PC-3 (cell line): Measurements from ENCODE around the gene KCNK5. TPM values are rescaled to one million over a fixed set of nuclear protein-coding genes. Genes with fewer than 3 reads are reported as not detected.

Experiments used
- ATAC-seq: fragments of 200-7000 bp; cut with Tn5 transposase; 2 replicates; pipeline ENCODE4 v1.9.1; 2020; ENCODE audit warnings: mild to moderate bottlenecking, moderate library complexity
- BruUV-seq: library from RNA; stranded (reverse); fragments of 400-500 nt; replicated peaks from 2 replicates; lab custom pipeline; 2021; lab: Mats Ljungman, UMichigan
- CTCF ChIA-PET: fragments of 300-600 bp; sonication (Branson Sonifier 250); formaldehyde crosslinking; loops from one replicate; lab custom pipeline; 2022; ENCODE audit warnings: antibody characterized with exemption; lab: Charles Lee
- POLR2A ChIA-PET: fragments of 300-600 bp; sonication (Branson Sonifier 250); formaldehyde crosslinking; loops from one replicate; lab custom pipeline; 2022; ENCODE audit warnings: antibody characterized with exemption; ENCODE audit not compliant: unreplicated experiment; lab: Charles Lee
- DNase-seq: peaks from one replicate; pipeline ENCODE4 v3.0.0-alpha.2; 2015
- H2AFZ ChIP-seq: fragments of 300-600 bp; sonication (generic); 2 replicates; pipeline ENCODE4 v1.6.0; 2016; ENCODE audit warnings: antibody characterized with exemption, low read length
- H3F3A ChIP-seq: fragments of 300-600 bp; sonication (generic); one replicate; pipeline ENCODE4 v1.6.0; 2017; ENCODE audit warnings: antibody characterized with exemption, low read length, control low read depth, mild to moderate bottlenecking; ENCODE audit not compliant: unreplicated experiment
- H3K27ac ChIP-seq: fragments of 300-600 bp; sonication (generic); 2 replicates; pipeline ENCODE4 v1.5.1; 2016; ENCODE audit warnings: mild to moderate bottlenecking, low read length
- H3K27me3 ChIP-seq: fragments of 300-600 bp; sonication (generic); 2 replicates; pipeline ENCODE4 v1.6.1; 2016; ENCODE audit warnings: low read length, mixed read lengths
- H3K36me3 ChIP-seq: fragments of 300-600 bp; sonication (generic); 2 replicates; pipeline ENCODE4 v1.6.1; 2016; ENCODE audit warnings: low read depth, mixed run types, low read length, mixed read lengths
- H3K4me1 ChIP-seq: fragments of 300-600 bp; sonication (generic); 2 replicates; pipeline ENCODE4 v1.5.1; 2016; ENCODE audit warnings: low read length; ENCODE audit not compliant: insufficient read depth
- H3K4me2 ChIP-seq: fragments of 300-600 bp; sonication (generic); 2 replicates; pipeline ENCODE4 v1.6.0; 2016; ENCODE audit warnings: low read length
- H3K4me3 ChIP-seq: fragments of 300-600 bp; sonication (generic); 2 replicates; pipeline ENCODE4 v1.5.1; 2016; ENCODE audit warnings: mild to moderate bottlenecking, low read length, mixed read lengths
- H3K79me2 ChIP-seq: fragments of 300-600 bp; sonication (generic); 2 replicates; pipeline ENCODE4 v1.6.1; 2017; ENCODE audit warnings: low read length, mixed read lengths
- H3K9ac ChIP-seq: fragments of 300-600 bp; sonication (generic); 2 replicates; pipeline ENCODE4 v1.6.0; 2016; ENCODE audit warnings: mild to moderate bottlenecking, low read length
- H3K9me2 ChIP-seq: fragments of 300-600 bp; sonication (generic); replicated peaks from 2 replicates; pipeline ENCODE4 v1.6.1; 2016; ENCODE audit warnings: mixed run types, low read length, mixed read lengths
- H3K9me3 ChIP-seq: fragments of 300-600 bp; sonication (generic); 2 replicates; pipeline ENCODE4 v1.6.1; 2016; ENCODE audit warnings: low read length, mixed read lengths
- H4K20me1 ChIP-seq: fragments of 300-600 bp; sonication (generic); 2 replicates; pipeline ENCODE4 v1.6.1; 2016; ENCODE audit warnings: low read length, mixed read lengths
- EZH2 ChIP-seq: fragments of 300-600 bp; sonication (generic); IDR thresholded peaks from one replicate; pipeline ENCODE4 v1.6.1; 2017; ENCODE audit warnings: antibody characterized with exemption, mild to moderate bottlenecking, low read length; ENCODE audit not compliant: unreplicated experiment
- EZH2phosphoT487 ChIP-seq: fragments of 300-600 bp; sonication (generic); IDR thresholded peaks from 2 replicates; pipeline ENCODE4 v1.6.1; 2018; ENCODE audit warnings: mild to moderate bottlenecking, antibody characterized with exemption, low read length, borderline replicate concordance
- intact Hi-C: fragments of 100-400 bp; cut with micrococcal nuclease; formaldehyde crosslinking; loops from 2 replicates; pipeline ENCODE4 v1.9.0; 2023
- total RNA-seq: library from RNA; depleted of rRNA; stranded (reverse); fragments of >200 nt; gene quantifications from 2 replicates; pipeline ENCODE4 v1.2.3, GENCODE V29; 2014
- TF ChIP-seq, protein P1 (sequence below): fragments of 300-600 bp; sonication (generic); conservative IDR thresholded peaks from 2 replicates; pipeline ENCODE4 v1.5.1; 2017; ENCODE audit warnings: antibody characterized with exemption, low read depth, mild to moderate bottlenecking, low read length

The KCNK5 gene
- total RNA-seq, 1 experiment from 2014 or later, result 3.5 TPM

DNA sequence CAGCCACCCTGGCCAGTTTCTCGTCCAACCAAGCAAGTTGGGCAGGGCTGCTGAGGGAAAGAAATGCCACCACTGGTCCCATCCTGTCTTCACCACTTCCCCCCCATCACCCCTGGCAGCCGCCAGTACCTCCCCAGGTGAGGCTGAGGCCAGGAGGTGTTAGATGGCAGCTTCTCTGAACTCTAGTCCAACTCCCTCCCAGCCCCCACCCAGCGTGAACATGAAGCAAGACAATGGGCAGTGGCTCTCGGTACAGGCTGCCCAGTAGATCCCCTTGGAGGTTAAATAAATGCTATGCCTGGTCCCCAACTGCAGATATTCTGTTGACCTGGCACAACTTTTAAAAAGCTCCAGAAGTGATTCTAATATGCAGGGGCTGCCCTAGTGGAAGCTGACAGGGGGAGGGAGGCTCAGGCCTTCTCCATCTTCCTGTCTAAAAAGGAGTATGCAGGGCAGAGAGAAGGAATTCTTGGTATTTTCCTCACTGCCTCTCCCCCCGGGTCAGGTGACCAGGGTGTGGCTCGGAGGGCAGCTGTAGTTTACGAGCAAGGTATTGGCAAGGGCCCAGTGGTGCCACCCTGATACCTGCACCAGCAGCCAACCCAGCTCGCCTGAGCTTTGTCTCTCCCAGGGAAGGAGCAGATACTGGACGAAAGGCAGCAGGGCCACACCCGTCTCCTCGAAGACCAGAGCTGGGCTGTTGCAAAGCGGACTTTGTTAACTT, 25.7 kb downstream of the KCNK5 start:
- Histone ChIP-seq H3K4me2 (peak overlapping the region; percentile 36), H3K36me3 (no peaks in the 10 kb centered on the region), H3K9me3 (no peaks in the 10 kb centered on the region), H3K27ac (peak overlapping the region; percentile 28), H3F3A (no peaks in the 10 kb centered on the region), H3K27me3 (no peaks in the 10 kb centered on the region), H3K9ac (no peak overlapping the region), H2AFZ (no peak overlapping the region), H3K79me2 (no peaks in the 10 kb centered on the region), H3K4me3 (no peak overlapping the region), H3K4me1 (peaks cover 32% of the 10 kb centered on the region), H3K9me2 (no peaks in the 10 kb centered on the region), H4K20me1 (no peaks in the 10 kb centered on the region)
- DNase-seq (peak; percentile 93), ATAC-seq (peak; percentile 68)
- POLR2A ChIA-PET, result no interaction called here
- no TSS peak for BruUV-seq
- intact Hi-C loops, result no loop called here
- TF ChIP-seq EZH2 (no peak), EZH2phosphoT487 (no peak)
- TF ChIP-seq, protein P1, sequence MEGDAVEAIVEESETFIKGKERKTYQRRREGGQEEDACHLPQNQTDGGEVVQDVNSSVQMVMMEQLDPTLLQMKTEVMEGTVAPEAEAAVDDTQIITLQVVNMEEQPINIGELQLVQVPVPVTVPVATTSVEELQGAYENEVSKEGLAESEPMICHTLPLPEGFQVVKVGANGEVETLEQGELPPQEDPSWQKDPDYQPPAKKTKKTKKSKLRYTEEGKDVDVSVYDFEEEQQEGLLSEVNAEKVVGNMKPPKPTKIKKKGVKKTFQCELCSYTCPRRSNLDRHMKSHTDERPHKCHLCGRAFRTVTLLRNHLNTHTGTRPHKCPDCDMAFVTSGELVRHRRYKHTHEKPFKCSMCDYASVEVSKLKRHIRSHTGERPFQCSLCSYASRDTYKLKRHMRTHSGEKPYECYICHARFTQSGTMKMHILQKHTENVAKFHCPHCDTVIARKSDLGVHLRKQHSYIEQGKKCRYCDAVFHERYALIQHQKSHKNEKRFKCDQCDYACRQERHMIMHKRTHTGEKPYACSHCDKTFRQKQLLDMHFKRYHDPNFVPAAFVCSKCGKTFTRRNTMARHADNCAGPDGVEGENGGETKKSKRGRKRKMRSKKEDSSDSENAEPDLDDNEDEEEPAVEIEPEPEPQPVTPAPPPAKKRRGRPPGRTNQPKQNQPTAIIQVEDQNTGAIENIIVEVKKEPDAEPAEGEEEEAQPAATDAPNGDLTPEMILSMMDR, result no peak
- CTCF ChIA-PET, result no interaction called here

DNA sequence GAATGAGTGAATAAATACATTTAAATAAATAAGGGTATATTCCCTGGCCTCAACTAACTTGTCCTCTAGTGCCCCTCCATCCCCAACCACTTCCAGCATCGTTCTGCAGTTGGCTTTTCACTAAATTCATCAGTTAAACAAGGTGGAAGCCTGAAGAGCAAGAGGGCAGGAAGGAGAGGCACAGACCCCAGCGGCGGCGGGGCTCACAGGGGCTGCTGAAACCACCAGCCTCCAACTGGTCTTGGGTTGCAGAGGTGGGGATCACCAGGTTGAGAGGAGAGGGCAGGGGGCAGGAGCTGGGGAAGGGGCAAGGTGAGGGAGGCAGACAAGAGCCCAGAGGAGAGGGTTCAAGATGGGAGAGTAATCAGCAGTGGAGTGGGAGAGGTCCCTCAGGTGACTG, 27.1 kb downstream of the KCNK5 start:
- Histone ChIP-seq H3K4me3 (no peak overlapping the region), H2AFZ (no peak overlapping the region), H3K27ac (no peak overlapping the region), H3K9me3 (no peaks in the 10 kb centered on the region), H4K20me1 (no peaks in the 10 kb centered on the region), H3K27me3 (no peaks in the 10 kb centered on the region), H3K9ac (no peak overlapping the region), H3K36me3 (no peaks in the 10 kb centered on the region), H3K4me1 (peaks cover 32% of the 10 kb centered on the region), H3K4me2 (no peak overlapping the region), H3K9me2 (no peaks in the 10 kb centered on the region), H3K79me2 (no peaks in the 10 kb centered on the region), H3F3A (no peaks in the 10 kb centered on the region)
- DNase-seq (no peak), ATAC-seq (no peak)
- no TSS peak for BruUV-seq
- TF ChIP-seq EZH2 (no peak), EZH2phosphoT487 (no peak)
- TF ChIP-seq, protein P1, result no peak
- ChIA-PET CTCF (no interaction called here), POLR2A (no interaction called here)
- intact Hi-C loops, result no loop called here

DNA sequence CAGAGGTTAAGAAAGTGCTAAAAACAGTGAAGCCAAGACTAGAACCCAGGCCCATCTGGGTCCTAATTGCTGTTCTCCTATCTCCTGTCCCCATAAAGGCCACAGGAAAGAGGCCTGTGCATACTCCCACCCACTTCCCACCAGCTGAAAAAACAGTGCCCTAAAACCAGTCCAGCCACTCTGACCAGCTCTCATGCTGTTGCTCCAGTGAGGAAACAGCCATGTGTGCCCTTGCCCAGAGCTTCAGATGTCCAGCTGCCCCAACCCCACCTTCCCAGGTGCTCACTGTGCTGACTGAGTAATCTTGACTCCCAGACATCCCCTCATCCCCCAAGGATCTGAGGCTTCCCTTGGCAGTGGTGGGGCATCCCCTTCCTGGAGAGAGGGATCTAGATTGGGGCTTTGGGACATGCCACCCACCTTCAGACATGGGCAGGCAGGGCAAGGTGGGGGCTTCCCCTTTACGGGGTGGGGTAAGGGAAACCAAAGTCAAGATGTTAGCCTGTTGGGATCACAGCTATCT, 28.7 kb downstream of the KCNK5 start:
- Histone ChIP-seq H3K27me3 (no peaks in the 10 kb centered on the region), H3K36me3 (no peaks in the 10 kb centered on the region), H3K9ac (no peak overlapping the region), H3K79me2 (no peaks in the 10 kb centered on the region), H3K9me3 (no peaks in the 10 kb centered on the region), H4K20me1 (no peaks in the 10 kb centered on the region), H3K9me2 (no peaks in the 10 kb centered on the region), H3K4me2 (no peak overlapping the region), H3K4me3 (no peak overlapping the region), H3K27ac (no peak overlapping the region), H2AFZ (no peak overlapping the region), H3K4me1 (peaks cover 37% of the 10 kb centered on the region), H3F3A (no peaks in the 10 kb centered on the region)
- ATAC-seq, result no peak
- TF ChIP-seq EZH2 (no peak), EZH2phosphoT487 (no peak)
- TF ChIP-seq, protein P1, result no peak
- intact Hi-C loops, result no loop called here
- CTCF ChIA-PET, result interaction anchor here (0.5 kb wide), 1 partner anchor 17 kb away, joined by 10 read pairs; no protein-coding TSS in a partner anchor
- peak; percentile 50 for DNase-seq
- POLR2A ChIA-PET, result interaction anchor here (0.6 kb wide), 1 partner anchor 1840 kb away, joined by 4 read pairs; no protein-coding TSS in a partner anchor
- BruUV-seq, result no TSS peak
